Neural cell (in vitro differentiated cells): ENCODE results near the gene AKT3. TPM values are rescaled to one million over a fixed set of nuclear protein-coding genes. Genes with fewer than 3 reads are reported as not detected.

Experiments
- H2AFZ ChIP-seq: fragments of 200-600, 300-800 bp; sonication (generic), shearing (Covaris generic); 2 replicates; pipeline ENCODE4 v1.6.0; 2014; ENCODE audit warnings: low read depth, mild to moderate bottlenecking, antibody characterized with exemption, low read length, moderate library complexity
- H3F3A ChIP-seq: fragments of 200-600 bp; shearing (Covaris generic); 2 replicates; pipeline ENCODE4 v1.6.1; 2016; ENCODE audit warnings: mild to moderate bottlenecking, moderate library complexity, mixed read lengths, antibody characterized with exemption, low read length; ENCODE audit not compliant: insufficient read depth, poor library complexity, severe bottlenecking
- H3K27ac ChIP-seq: fragments of 200-600, 300-800 bp; sonication (generic), shearing (Covaris generic); 2 replicates; pipeline ENCODE4 v1.5.1; 2014; ENCODE audit warnings: mild to moderate bottlenecking, low read length, moderate library complexity
- H3K27me3 ChIP-seq: fragments of 300-800, 200-600 bp; sonication (generic), shearing (Covaris generic); 2 replicates; pipeline ENCODE4 v1.6.0; 2014; ENCODE audit warnings: mild to moderate bottlenecking, low read depth, low read length, moderate library complexity; ENCODE audit not compliant: insufficient read depth
- H3K36me3 ChIP-seq: fragments of 300-800, 200-600 bp; sonication (generic), shearing (Covaris generic); 2 replicates; pipeline ENCODE4 v1.5.1; 2014; ENCODE audit warnings: mild to moderate bottlenecking, antibody characterized with exemption, low read length, moderate library complexity; ENCODE audit not compliant: insufficient read depth
- H3K4me2 ChIP-seq: fragments of 300-800, 200-600 bp; sonication (generic), shearing (Covaris generic); 2 replicates; pipeline ENCODE4 v1.6.0; 2014; ENCODE audit warnings: mild to moderate bottlenecking, low read length
- H3K4me3 ChIP-seq: fragments of 300-800, 200-600 bp; sonication (generic), shearing (Covaris generic); 2 replicates; pipeline ENCODE4 v1.5.1; 2014; ENCODE audit warnings: mild to moderate bottlenecking, low read length, moderate library complexity
- H3K79me2 ChIP-seq: fragments of 200-600 bp; shearing (Covaris generic); replicated peaks from 2 replicates; pipeline ENCODE4 v1.6.0; 2014; ENCODE audit warnings: mild to moderate bottlenecking, low read length, moderate library complexity; ENCODE audit not compliant: insufficient read depth
- H3K9ac ChIP-seq: fragments of 300-800, 200-600 bp; sonication (generic), shearing (Covaris generic); 2 replicates; pipeline ENCODE4 v1.6.1; 2016; ENCODE audit warnings: mild to moderate bottlenecking, low read length, mixed read lengths
- H3K9me2 ChIP-seq: fragments of 200-600 bp; shearing (Covaris generic); 2 replicates; pipeline ENCODE4 v1.6.1; 2016; ENCODE audit warnings: mild to moderate bottlenecking, low read length, mixed read lengths; ENCODE audit not compliant: insufficient read depth
- H3K9me3 ChIP-seq: fragments of 200-600, 300-800 bp; sonication (generic), shearing (Covaris generic); 2 replicates; pipeline ENCODE4 v1.6.1; 2016; ENCODE audit warnings: mild to moderate bottlenecking, mixed run types, low read length, moderate library complexity, mixed read lengths
- H4K20me1 ChIP-seq: fragments of 200-600 bp; shearing (Covaris generic); 2 replicates; pipeline ENCODE4 v1.6.1; 2016; ENCODE audit warnings: mild to moderate bottlenecking, mixed run types; ENCODE audit not compliant: insufficient read depth
- CTCF ChIP-seq: fragments of 450-650 bp; IDR thresholded peaks from 2 replicates; pipeline ENCODE4 v1.5.1; 2014; ENCODE audit warnings: antibody characterized with exemption, mild to moderate bottlenecking, moderate library complexity; ENCODE audit not compliant: poor library complexity, severe bottlenecking
- EP300 ChIP-seq: fragments of 450-650 bp; conservative IDR thresholded peaks from 2 replicates; pipeline ENCODE4 v1.6.1; 2014; ENCODE audit warnings: antibody characterized with exemption, mild to moderate bottlenecking, moderate library complexity; ENCODE audit not compliant: poor library complexity, severe bottlenecking
- EZH2 ChIP-seq: fragments of 200-600, 300-800 bp; shearing (Covaris generic), sonication (generic); IDR thresholded peaks from 2 replicates; pipeline ENCODE4 v1.6.1; 2014; ENCODE audit warnings: antibody characterized with exemption, low read length, borderline replicate concordance, mild to moderate bottlenecking; ENCODE audit not compliant: insufficient read depth, poor library complexity, severe bottlenecking
- MXI1 ChIP-seq: fragments of 450-650 bp; conservative IDR thresholded peaks from 2 replicates; pipeline ENCODE4 v1.6.1; 2014; ENCODE audit warnings: antibody characterized with exemption, mild to moderate bottlenecking; ENCODE audit not compliant: poor library complexity, severe bottlenecking
- POLR2AphosphoS5 ChIP-seq: IDR thresholded peaks from 2 replicates; pipeline ENCODE4 v1.6.1; 2012
- RAD21 ChIP-seq: fragments of 450-650 bp; conservative IDR thresholded peaks from 2 replicates; pipeline ENCODE4 v1.6.1; 2014; ENCODE audit warnings: antibody characterized with exemption, mild to moderate bottlenecking, moderate library complexity
- REST ChIP-seq: IDR thresholded peaks from 2 replicates; pipeline ENCODE4 v1.6.1; 2012; ENCODE audit warnings: borderline replicate concordance
- SMC3 ChIP-seq: fragments of 450-650 bp; conservative IDR thresholded peaks from 2 replicates; pipeline ENCODE4 v1.6.1; 2014; ENCODE audit warnings: antibody characterized with exemption, mild to moderate bottlenecking, moderate library complexity; ENCODE audit not compliant: poor library complexity
- TAF1 ChIP-seq: IDR thresholded peaks from 2 replicates; pipeline ENCODE4 v1.6.1; 2012; ENCODE audit warnings: low read depth
- polyA plus RNA-seq: library from polyadenylated mRNA; depleted of rRNA; stranded (reverse); fragments of >200 nt; gene quantifications from 2 replicates; pipeline ENCODE4 v1.2.3, GENCODE V29; 2014

Gene AKT3
- polyA plus RNA-seq, 1 donor from 2014 or later: 46.0 TPM

DNA sequence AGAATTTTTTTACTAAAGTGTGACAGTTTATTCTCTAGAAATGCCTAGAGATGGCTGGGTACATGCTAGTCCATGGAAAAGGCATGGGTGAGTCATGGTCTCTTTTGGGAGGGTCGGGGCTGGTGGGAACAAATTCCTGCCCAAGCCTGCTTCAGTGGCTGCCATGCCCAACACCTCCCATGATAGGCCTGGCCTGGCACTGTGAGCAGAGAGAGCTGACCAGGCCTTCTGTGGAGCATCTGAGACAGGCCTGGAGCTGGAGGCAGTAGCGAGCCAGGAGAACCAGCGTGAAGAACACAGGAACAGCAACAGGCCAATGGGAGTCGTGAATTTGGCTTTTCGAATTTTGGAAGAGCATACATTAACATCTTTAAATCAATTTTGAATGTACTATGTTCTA is 385.0 kb downstream of the AKT3 start:
- no peaks in the 10 kb centered on the region for H4K20me1 ChIP-seq
- H3K27me3 ChIP-seq: no peaks in the 10 kb centered on the region
- TF ChIP-seq TAF1 (no peak), CTCF (no peak), MXI1 (no peak), EZH2 (no peak), SMC3 (no peak), EP300 (no peak), REST (no peak), POLR2AphosphoS5 (no peak), RAD21 (no peak)
- H3K36me3 ChIP-seq: no peaks in the 10 kb centered on the region
- H3F3A ChIP-seq: no peaks in the 10 kb centered on the region
- no peak overlapping the region for H2AFZ ChIP-seq
- H3K9ac ChIP-seq: no peak overlapping the region
- no peaks in the 10 kb centered on the region for H3K9me3 ChIP-seq
- H3K79me2 ChIP-seq: no peaks in the 10 kb centered on the region
- H3K4me2 ChIP-seq: no peak overlapping the region
- no peak overlapping the region for H3K4me3 ChIP-seq
- no peaks in the 10 kb centered on the region for H3K9me2 ChIP-seq
- no peak overlapping the region for H3K27ac ChIP-seq

DNA sequence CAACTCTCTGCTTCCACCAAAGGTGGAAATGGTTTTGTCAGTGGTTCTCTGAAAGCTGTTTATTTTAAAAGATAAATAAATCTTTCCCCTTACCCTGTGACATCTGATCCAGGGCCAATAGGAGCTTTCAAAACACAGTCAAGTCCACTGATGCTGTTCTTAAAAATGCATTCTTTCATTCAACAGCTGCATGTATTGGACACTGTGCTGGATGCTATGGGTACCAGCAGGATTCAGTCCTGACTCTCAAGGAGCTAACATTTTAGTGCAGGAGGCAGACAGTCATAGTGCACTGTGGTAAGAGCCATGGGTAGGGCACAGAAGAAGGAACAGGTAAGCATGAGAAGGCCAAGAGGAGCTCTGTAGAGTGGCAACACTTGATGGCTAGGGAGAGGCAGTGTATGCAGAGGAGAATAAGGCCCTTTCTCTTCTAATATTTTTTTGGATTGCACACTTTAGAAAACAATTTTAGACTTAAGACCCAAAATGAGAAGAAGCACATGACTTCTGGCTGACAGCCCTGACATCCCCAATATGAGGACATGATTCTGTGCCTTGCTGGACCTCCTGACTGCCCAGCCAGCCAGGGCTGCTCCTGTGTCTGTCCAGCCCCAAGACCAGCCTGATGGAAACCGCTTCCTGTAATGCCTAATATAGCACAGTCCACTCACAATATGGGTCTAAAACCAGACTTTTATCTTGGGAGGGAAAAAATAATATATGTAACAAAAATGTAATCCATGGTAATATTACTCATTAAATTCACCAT is 386.9 kb downstream of the AKT3 start:
- no peaks in the 10 kb centered on the region for H3K36me3 ChIP-seq
- H3F3A ChIP-seq: no peaks in the 10 kb centered on the region
- TF ChIP-seq REST (no peak), SMC3 (no peak), POLR2AphosphoS5 (no peak), RAD21 (no peak), EP300 (no peak), CTCF (no peak), EZH2 (no peak), MXI1 (no peak), TAF1 (no peak)
- H4K20me1 ChIP-seq: no peaks in the 10 kb centered on the region
- H3K27ac ChIP-seq: no peak overlapping the region
- H3K4me2 ChIP-seq: no peak overlapping the region
- H3K27me3 ChIP-seq: no peaks in the 10 kb centered on the region
- no peak overlapping the region for H3K9ac ChIP-seq
- no peak overlapping the region for H3K4me3 ChIP-seq
- H3K9me3 ChIP-seq: no peaks in the 10 kb centered on the region
- no peaks in the 10 kb centered on the region for H3K79me2 ChIP-seq
- H3K9me2 ChIP-seq: no peaks in the 10 kb centered on the region
- H2AFZ ChIP-seq: no peak overlapping the region
